WERI-Rb-1 (cell line): ENCODE results near the gene DCDC1.

Experiments used
- DNase-seq: peaks from one replicate; pipeline ENCODE4 v3.0.0-alpha.2; 2020
- H3K27ac ChIP-seq: fragments of 250-450 bp; sonication (Bioruptor Pico); 2 replicates; pipeline ENCODE4 v1.5.1; 2020; ENCODE audit warnings: mild to moderate bottlenecking, moderate library complexity
- H3K27me3 ChIP-seq: fragments of 250-450 bp; sonication (Bioruptor Pico); 2 replicates; pipeline ENCODE4 v1.5.1; 2021; ENCODE audit warnings: mild to moderate bottlenecking, low read depth, moderate library complexity; ENCODE audit not compliant: insufficient read depth, severe bottlenecking
- H3K36me3 ChIP-seq: fragments of 250-450 bp; sonication (Bioruptor Pico); 2 replicates; pipeline ENCODE4 v1.5.1; 2020; ENCODE audit warnings: mild to moderate bottlenecking, moderate library complexity
- H3K4me3 ChIP-seq: 2 replicates; pipeline ENCODE4 v1.5.1; 2011; ENCODE audit warnings: low read depth, mild to moderate bottlenecking, control low read depth, low read length
- H3K9me3 ChIP-seq: fragments of 250-450 bp; sonication (Bioruptor Pico); 2 replicates; pipeline ENCODE4 v1.5.1; 2021; ENCODE audit warnings: mild to moderate bottlenecking, moderate library complexity; ENCODE audit not compliant: severe bottlenecking
- CTCF ChIP-seq: IDR thresholded peaks from 2 replicates; pipeline ENCODE4 v1.5.1; 2011; ENCODE audit warnings: low read depth, mild to moderate bottlenecking, control low read depth, inconsistent platforms, low read length

DCDC1 gene

GRCh38 chr11:30938171-30938570, 431.4 kb downstream of the DCDC1 start:
- Histone ChIP-seq H3K27me3 (no peaks in the 10 kb centered on the region), H3K27ac (no peak overlapping the region), H3K36me3 (no peaks in the 10 kb centered on the region), H3K9me3 (peaks cover 2% of the 10 kb centered on the region), H3K4me3 (no peak overlapping the region)
- no peak for DNase-seq
- TF ChIP-seq CTCF: no peak

DNA sequence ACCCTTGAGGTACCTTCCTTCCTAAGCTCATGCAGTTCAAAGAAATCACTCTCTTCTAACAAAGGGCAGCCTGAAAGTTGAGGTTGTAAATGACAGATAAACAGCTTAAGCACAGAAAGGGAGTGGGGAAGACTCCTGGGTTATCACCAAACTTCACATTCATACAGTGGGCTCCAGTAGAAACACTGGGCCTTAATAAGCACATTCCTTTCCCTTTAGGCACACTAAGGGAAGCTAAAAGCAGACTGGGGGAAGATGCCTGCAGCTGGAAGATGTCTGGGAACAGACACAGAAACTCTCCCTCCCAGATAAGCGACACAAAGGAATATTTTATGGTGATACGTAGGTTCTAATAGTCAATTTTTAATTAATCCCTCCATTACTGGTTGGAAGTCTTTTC, 433.0 kb downstream of the DCDC1 start:
- TF ChIP-seq CTCF: no peak
- Histone ChIP-seq H3K9me3 (peaks cover 2% of the 10 kb centered on the region), H3K36me3 (no peaks in the 10 kb centered on the region), H3K4me3 (no peak overlapping the region), H3K27ac (no peak overlapping the region), H3K27me3 (no peaks in the 10 kb centered on the region)
- no peak for DNase-seq

DNA sequence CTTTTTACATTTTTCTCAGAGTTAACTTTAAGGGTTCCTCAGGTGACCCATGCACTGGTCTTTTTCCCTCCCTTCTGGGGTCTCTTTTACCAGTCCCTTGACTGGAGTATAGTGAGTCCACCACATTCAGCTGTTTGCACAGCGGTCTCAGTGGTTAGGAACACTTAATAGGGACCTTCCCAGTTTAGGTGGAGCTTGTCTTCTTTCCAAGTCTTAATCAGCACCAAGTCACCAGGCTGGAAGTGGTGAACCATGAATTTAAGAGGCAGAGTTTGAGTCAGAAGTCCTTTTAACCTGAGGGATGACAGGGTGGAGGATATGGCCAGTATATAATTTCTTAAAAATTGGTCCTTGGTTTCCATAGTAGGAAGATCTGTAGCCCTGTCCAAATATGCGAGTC, 433.7 kb downstream of the DCDC1 start:
- DNase-seq: no peak
- no peaks in the 10 kb centered on the region for H3K36me3 ChIP-seq
- H3K27ac ChIP-seq: no peak overlapping the region
- TF ChIP-seq CTCF: no peak
- H3K9me3 ChIP-seq: peaks cover 2% of the 10 kb centered on the region
- no peak overlapping the region for H3K4me3 ChIP-seq
- H3K27me3 ChIP-seq: no peaks in the 10 kb centered on the region

DNA sequence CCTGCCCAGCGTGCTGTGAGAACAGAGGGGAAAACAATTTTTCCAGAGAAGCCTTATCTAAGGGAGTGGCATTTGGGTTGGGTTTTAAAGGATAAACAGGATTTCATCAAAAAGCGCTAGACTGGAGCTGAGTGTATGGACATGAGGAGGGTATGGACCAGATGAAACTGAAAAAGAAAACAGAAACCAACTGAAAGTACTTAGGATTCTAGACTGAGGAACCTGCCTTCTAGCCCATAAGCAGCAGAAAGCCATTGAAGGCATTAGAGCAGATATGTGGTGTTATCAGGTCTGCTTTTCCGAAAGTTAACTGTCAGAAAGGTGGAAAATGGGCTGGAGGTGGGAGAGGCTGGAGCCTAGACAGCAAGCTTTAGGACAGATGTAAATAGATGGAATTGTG, 443.4 kb downstream of the DCDC1 start:
- Histone ChIP-seq H3K36me3 (no peaks in the 10 kb centered on the region), H3K27me3 (no peaks in the 10 kb centered on the region), H3K4me3 (no peak overlapping the region), H3K27ac (no peak overlapping the region), H3K9me3 (no peaks in the 10 kb centered on the region)
- DNase-seq: no peak
- no peak for TF ChIP-seq CTCF

DNA sequence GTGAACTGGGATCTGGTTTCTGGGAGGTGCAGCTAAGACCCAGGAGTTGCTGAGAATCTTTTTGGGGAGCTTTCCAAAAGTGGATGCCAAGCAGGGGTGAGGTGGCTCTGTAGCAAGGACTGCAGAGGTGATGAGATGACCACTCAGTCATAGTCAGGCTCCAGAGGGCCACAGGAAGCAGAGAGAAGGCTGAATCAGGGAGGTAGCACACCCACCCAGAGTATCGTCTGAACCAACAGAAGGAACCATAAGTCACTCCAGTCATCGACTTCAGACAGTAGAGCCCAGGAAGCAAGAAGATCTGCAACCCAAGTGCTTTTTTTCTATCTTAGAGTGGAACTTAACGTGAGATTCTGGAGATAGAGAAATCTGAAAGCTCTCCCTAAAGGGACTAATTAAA, 447.7 kb downstream of the DCDC1 start:
- H3K27me3 ChIP-seq: no peaks in the 10 kb centered on the region
- H3K9me3 ChIP-seq: no peaks in the 10 kb centered on the region
- H3K4me3 ChIP-seq: no peak overlapping the region
- no peak overlapping the region for H3K27ac ChIP-seq
- DNase-seq: no peak
- no peak for TF ChIP-seq CTCF
- H3K36me3 ChIP-seq: no peaks in the 10 kb centered on the region

- no peak for DNase-seq
- no peak overlapping the region for H3K27ac ChIP-seq
- H3K36me3 ChIP-seq: no peaks in the 10 kb centered on the region
- no peaks in the 10 kb centered on the region for H3K27me3 ChIP-seq
- no peak for TF ChIP-seq CTCF
- H3K4me3 ChIP-seq: no peak overlapping the region
- no peaks in the 10 kb centered on the region for H3K9me3 ChIP-seq
Measured at GRCh38 chr11:30919389-30920152, 450.0 kb downstream of the DCDC1 start.
